H1 (cell line): ENCODE data around the gene PAX5. TPM values are rescaled to one million over a fixed set of nuclear protein-coding genes. Genes with fewer than 3 reads are reported as not detected.

Experiments used
- CTBP2 ChIP-seq: IDR thresholded peaks from 2 replicates; pipeline ENCODE4 v1.7.0; 2011; ENCODE audit warnings: borderline replicate concordance, mild to moderate bottlenecking, moderate library complexity, mixed read lengths, low read length; ENCODE audit not compliant: insufficient read depth, insufficient read length
- GABPA ChIP-seq: IDR thresholded peaks from 2 replicates; pipeline ENCODE4 v1.6.1; 2011; ENCODE audit warnings: mild to moderate bottlenecking, low read length, moderate library complexity, borderline replicate concordance; ENCODE audit not compliant: insufficient read depth
- SP4 ChIP-seq: IDR thresholded peaks from 2 replicates; pipeline ENCODE4 v1.6.1; 2012; ENCODE audit warnings: low read length, inconsistent platforms
- TBP ChIP-seq: IDR thresholded peaks from 2 replicates; pipeline ENCODE4 v1.6.1; 2011; ENCODE audit warnings: low read depth, low read length, improper control_type of control experiment
- polyA plus RNA-seq, 7 experiments: library from polyadenylated mRNA; depleted of rRNA in 3 of 7; stranded (reverse) in 5 of 7; unstranded in 2 of 7; fragments of >200 nt in 5 of 7; fragments of 200-250 nt in 2 of 7; gene quantifications; 1 replicate in 5 of 7; 2 replicates in 1 of 7; 4 replicates in 1 of 7; pipeline versions ENCODE4 v1.2.1 to v1.2.3, GENCODE V29; 2011 to 2013; ENCODE audit warnings: missing spikeins in 2 of 7, mixed read lengths in 2 of 7
- total RNA-seq: library from RNA; stranded (reverse); fragmentation: NEBNext Ultra II Directional; extraction: Animal tissue kit (Norgen Biotek cat#: 25700); gene quantifications from 2 replicates; pipeline ENCODE4 v1.2.1, GENCODE V29; 2021
- TF ChIP-seq, protein P1 (sequence below): IDR thresholded peaks from 2 replicates; pipeline ENCODE4 v1.6.1; 2011; ENCODE audit warnings: low read depth, mild to moderate bottlenecking, low read length; ENCODE audit not compliant: insufficient read depth

The PAX5 gene
- total and polyA plus RNA-seq, 2 of the 8 experiments (the other 6 are each of a cell fraction or from before 2014, with no cell fraction given), result 0.29 to 0.43 TPM

DNA sequence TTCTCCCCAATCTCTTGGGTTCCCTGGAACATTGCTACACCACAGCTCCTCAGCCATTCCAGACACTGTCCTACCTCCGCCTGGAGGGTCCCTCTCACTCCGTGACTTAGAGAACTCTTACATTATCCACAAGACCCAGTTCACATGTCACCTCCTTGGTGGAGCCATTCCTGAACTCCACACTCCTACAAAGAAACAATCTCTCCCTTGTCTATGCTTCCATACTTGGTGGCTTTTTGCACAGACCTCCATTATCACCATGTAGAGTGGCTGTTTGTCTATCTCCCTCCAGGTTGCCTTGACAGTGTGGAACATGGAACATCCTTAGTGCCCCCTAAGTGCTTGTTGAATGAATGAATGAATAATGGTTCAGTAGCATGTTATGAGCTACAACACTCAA is 105.9 kb downstream of the PAX5 start (continued):
- TF ChIP-seq CTBP2 (no peak), TBP (no peak), GABPA (no peak), SP4 (no peak)
- TF ChIP-seq, protein P1, sequence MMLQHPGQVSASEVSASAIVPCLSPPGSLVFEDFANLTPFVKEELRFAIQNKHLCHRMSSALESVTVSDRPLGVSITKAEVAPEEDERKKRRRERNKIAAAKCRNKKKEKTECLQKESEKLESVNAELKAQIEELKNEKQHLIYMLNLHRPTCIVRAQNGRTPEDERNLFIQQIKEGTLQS, result no peak
- TF ChIP-seq, all 59 proteins: peak for 0
